HepG2 (cell line): ENCODE measurements around the gene CEP250. TPM values are rescaled to one million over a fixed set of nuclear protein-coding genes. Genes with fewer than 3 reads are reported as not detected.

Source experiments
- FIP1L1 ChIP-seq: fragments of 200-400 bp; formaldehyde crosslinking; IDR thresholded peaks from 2 replicates; pipeline ENCODE4 v1.6.1; 2018; ENCODE audit warnings: low read depth, mild to moderate bottlenecking, low read length, moderate library complexity, borderline replicate concordance; ENCODE audit not compliant: insufficient read depth
- JUN ChIP-seq: sonication (generic); formaldehyde crosslinking; IDR thresholded peaks from 2 replicates; pipeline ENCODE4 v1.4.0; 2020; ENCODE audit warnings: mild to moderate bottlenecking, missing genetic modification reagents
- KDM3A ChIP-seq: IDR thresholded peaks from 2 replicates; pipeline ENCODE4 v1.6.1; 2018; ENCODE audit warnings: low read depth, missing compliant biosample characterization
- NFIC ChIP-seq: IDR thresholded peaks from 2 replicates; pipeline ENCODE4 v1.6.1; 2012; ENCODE audit warnings: mild to moderate bottlenecking, low read length, inconsistent platforms
- SMC3 ChIP-seq: IDR thresholded peaks from 2 replicates; pipeline ENCODE4 v1.6.1; 2011; ENCODE audit warnings: low read length, improper control_type of control experiment
- TAF1 ChIP-seq: sonication (generic); formaldehyde crosslinking; IDR thresholded peaks from 2 replicates; pipeline ENCODE4 v1.4.0; 2020; ENCODE audit warnings: missing genetic modification reagents
- ZBTB20 ChIP-seq: sonication (generic); formaldehyde crosslinking; IDR thresholded peaks from 2 replicates; pipeline ENCODE4 v1.8.1; 2023; ENCODE audit warnings: missing genetic modification reagents, low read depth, mild to moderate bottlenecking, borderline replicate concordance
- ZNF761 ChIP-seq: sonication (generic); formaldehyde crosslinking; conservative IDR thresholded peaks from 2 replicates; pipeline ENCODE4 v1.4.0; 2020; ENCODE audit warnings: mild to moderate bottlenecking, missing genetic modification reagents
- ZNF768 ChIP-seq: sonication (generic); formaldehyde crosslinking; IDR thresholded peaks from 2 replicates; pipeline ENCODE4 v1.4.0; 2020; ENCODE audit warnings: missing genetic modification reagents
- polyA plus RNA-seq, 8 experiments: library from polyadenylated mRNA; depleted of rRNA in 3 of 8; stranded (reverse) in 7 of 8; unstranded in 1 of 8; fragments of >200 nt; fragmentation: Illumina TruSeq in 4 of 8; extraction: Trizol in 4 of 8; gene quantifications; 2 replicates each; pipeline versions ENCODE4 v1.2.1 to v1.2.3, GENCODE V29; 2011 to 2016; ENCODE audit warnings: low read depth in 4 of 8, missing spikeins in 1 of 8, mixed read lengths in 1 of 8; ENCODE audit not compliant: insufficient read depth in 1 of 8
- total RNA-seq, 5 experiments: library from RNA; depleted of rRNA; stranded (reverse); fragments of >200 nt; fragmentation: Illumina TruSeq; extraction: Trizol; gene quantifications; 2 replicates each; pipeline ENCODE4 v1.2.3, GENCODE V29; 2016; ENCODE audit warnings: low read depth in 1 of 5
- TF ChIP-seq, protein P1 (sequence below): sonication (generic); formaldehyde crosslinking; conservative IDR thresholded peaks from 2 replicates; pipeline ENCODE4 v1.4.0; 2020; ENCODE audit warnings: missing genetic modification reagents
- TF ChIP-seq, protein P2 (sequence below): sonication (generic); formaldehyde crosslinking; IDR thresholded peaks from 2 replicates; pipeline ENCODE4 v1.5.0; 2020; ENCODE audit warnings: mild to moderate bottlenecking, missing genetic modification reagents
- TF ChIP-seq, protein P3 (sequence below): sonication (generic); formaldehyde crosslinking; conservative IDR thresholded peaks from 2 replicates; pipeline ENCODE4 v1.8.1; 2023; ENCODE audit warnings: missing genetic modification reagents
- TF ChIP-seq, protein P4 (sequence below): sonication (generic); formaldehyde crosslinking; IDR thresholded peaks from 2 replicates; pipeline ENCODE4 v1.4.0; 2020; ENCODE audit warnings: missing genetic modification reagents
- TF ChIP-seq, protein P5 (sequence below): sonication (generic); formaldehyde crosslinking; IDR thresholded peaks from 2 replicates; pipeline ENCODE4 v1.5.0; 2020; ENCODE audit warnings: missing genetic modification reagents
- TF ChIP-seq, protein P6 (sequence below): fragments of 450-650 bp; IDR thresholded peaks from 2 replicates; pipeline ENCODE4 v1.6.1; 2016
- TF ChIP-seq, protein P7 (sequence below): sonication (generic); formaldehyde crosslinking; IDR thresholded peaks from 2 replicates; pipeline ENCODE4 v1.4.0; 2020; ENCODE audit warnings: low read depth, mild to moderate bottlenecking, missing genetic modification reagents

Gene CEP250
- total and polyA plus RNA-seq, 2 of the 13 experiments (the other 11 are each of a cell fraction or from before 2014, with no cell fraction given) = 28.8 to 55.3 TPM

DNA sequence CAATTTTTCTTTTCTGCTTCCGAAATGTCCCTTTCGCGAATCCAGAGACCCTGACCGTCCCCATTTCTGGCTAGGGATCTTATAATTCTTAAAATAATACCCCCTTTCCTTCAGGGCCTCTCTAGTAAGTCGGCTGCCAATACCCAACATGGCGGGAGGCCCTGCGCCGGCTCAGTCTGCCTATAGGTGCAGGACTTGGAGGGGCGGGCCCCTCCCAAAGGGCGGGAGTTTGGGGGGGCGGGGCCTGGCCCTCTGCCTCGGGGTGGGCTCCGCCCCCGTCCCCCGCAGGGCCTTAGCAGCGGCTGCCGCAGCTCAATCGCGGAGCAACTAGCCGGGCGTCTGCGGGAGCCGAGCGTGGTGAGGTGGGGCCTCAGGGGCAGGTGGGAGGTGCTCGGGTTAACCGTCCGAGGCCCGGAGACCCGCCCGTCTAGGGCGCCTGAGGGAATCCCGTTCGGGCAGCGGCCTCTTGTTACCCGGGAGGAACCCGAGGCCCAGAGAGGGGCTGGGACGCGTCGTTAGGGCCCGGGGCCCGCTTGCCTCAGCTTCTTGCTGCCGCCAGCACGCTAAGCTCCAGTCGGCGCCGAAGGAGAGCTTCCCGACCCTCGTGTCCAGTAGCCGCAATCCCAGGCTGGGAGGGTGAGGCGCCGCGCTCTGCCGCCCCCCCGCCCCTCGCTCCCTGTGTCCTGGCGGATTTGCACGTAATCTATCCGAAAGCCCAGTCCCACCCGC is at the start of gene CEP250 (continued):
- peak; percentile 60; the same call in 1 of the 2 replicates for TF ChIP-seq ZBTB20 (CRISPR knock-in tag)
- TF ChIP-seq, protein P1, sequence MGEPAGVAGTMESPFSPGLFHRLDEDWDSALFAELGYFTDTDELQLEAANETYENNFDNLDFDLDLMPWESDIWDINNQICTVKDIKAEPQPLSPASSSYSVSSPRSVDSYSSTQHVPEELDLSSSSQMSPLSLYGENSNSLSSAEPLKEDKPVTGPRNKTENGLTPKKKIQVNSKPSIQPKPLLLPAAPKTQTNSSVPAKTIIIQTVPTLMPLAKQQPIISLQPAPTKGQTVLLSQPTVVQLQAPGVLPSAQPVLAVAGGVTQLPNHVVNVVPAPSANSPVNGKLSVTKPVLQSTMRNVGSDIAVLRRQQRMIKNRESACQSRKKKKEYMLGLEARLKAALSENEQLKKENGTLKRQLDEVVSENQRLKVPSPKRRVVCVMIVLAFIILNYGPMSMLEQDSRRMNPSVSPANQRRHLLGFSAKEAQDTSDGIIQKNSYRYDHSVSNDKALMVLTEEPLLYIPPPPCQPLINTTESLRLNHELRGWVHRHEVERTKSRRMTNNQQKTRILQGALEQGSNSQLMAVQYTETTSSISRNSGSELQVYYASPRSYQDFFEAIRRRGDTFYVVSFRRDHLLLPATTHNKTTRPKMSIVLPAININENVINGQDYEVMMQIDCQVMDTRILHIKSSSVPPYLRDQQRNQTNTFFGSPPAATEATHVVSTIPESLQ (CRISPR knock-in tag) = peak; percentile 84; the same call in 1 of the 2 replicates
- TF ChIP-seq, protein P2, sequence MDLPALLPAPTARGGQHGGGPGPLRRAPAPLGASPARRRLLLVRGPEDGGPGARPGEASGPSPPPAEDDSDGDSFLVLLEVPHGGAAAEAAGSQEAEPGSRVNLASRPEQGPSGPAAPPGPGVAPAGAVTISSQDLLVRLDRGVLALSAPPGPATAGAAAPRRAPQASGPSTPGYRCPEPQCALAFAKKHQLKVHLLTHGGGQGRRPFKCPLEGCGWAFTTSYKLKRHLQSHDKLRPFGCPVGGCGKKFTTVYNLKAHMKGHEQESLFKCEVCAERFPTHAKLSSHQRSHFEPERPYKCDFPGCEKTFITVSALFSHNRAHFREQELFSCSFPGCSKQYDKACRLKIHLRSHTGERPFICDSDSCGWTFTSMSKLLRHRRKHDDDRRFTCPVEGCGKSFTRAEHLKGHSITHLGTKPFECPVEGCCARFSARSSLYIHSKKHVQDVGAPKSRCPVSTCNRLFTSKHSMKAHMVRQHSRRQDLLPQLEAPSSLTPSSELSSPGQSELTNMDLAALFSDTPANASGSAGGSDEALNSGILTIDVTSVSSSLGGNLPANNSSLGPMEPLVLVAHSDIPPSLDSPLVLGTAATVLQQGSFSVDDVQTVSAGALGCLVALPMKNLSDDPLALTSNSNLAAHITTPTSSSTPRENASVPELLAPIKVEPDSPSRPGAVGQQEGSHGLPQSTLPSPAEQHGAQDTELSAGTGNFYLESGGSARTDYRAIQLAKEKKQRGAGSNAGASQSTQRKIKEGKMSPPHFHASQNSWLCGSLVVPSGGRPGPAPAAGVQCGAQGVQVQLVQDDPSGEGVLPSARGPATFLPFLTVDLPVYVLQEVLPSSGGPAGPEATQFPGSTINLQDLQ (CRISPR knock-in tag) = peak; percentile 97
- no peak for TF ChIP-seq FIP1L1
- TF ChIP-seq, protein P3, sequence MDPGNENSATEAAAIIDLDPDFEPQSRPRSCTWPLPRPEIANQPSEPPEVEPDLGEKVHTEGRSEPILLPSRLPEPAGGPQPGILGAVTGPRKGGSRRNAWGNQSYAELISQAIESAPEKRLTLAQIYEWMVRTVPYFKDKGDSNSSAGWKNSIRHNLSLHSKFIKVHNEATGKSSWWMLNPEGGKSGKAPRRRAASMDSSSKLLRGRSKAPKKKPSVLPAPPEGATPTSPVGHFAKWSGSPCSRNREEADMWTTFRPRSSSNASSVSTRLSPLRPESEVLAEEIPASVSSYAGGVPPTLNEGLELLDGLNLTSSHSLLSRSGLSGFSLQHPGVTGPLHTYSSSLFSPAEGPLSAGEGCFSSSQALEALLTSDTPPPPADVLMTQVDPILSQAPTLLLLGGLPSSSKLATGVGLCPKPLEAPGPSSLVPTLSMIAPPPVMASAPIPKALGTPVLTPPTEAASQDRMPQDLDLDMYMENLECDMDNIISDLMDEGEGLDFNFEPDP (CRISPR knock-in tag) = 0 out of 2 replicates have a peak, but pooled peaks have one; percentile 50
- TF ChIP-seq, protein P4, sequence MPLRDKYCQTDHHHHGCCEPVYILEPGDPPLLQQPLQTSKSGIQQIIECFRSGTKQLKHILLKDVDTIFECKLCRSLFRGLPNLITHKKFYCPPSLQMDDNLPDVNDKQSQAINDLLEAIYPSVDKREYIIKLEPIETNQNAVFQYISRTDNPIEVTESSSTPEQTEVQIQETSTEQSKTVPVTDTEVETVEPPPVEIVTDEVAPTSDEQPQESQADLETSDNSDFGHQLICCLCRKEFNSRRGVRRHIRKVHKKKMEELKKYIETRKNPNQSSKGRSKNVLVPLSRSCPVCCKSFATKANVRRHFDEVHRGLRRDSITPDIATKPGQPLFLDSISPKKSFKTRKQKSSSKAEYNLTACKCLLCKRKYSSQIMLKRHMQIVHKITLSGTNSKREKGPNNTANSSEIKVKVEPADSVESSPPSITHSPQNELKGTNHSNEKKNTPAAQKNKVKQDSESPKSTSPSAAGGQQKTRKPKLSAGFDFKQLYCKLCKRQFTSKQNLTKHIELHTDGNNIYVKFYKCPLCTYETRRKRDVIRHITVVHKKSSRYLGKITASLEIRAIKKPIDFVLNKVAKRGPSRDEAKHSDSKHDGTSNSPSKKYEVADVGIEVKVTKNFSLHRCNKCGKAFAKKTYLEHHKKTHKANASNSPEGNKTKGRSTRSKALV = peak; percentile 60
- no peak for TF ChIP-seq SMC3
- TF ChIP-seq, protein P5, sequence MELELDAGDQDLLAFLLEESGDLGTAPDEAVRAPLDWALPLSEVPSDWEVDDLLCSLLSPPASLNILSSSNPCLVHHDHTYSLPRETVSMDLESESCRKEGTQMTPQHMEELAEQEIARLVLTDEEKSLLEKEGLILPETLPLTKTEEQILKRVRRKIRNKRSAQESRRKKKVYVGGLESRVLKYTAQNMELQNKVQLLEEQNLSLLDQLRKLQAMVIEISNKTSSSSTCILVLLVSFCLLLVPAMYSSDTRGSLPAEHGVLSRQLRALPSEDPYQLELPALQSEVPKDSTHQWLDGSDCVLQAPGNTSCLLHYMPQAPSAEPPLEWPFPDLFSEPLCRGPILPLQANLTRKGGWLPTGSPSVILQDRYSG (CRISPR knock-in tag) = no peak
- no peak for TF ChIP-seq NFIC
- peak; percentile 90 for TF ChIP-seq ZNF768 (CRISPR knock-in tag)
- TF ChIP-seq ZNF761 (CRISPR knock-in tag) = no peak
- TF ChIP-seq, protein P6, sequence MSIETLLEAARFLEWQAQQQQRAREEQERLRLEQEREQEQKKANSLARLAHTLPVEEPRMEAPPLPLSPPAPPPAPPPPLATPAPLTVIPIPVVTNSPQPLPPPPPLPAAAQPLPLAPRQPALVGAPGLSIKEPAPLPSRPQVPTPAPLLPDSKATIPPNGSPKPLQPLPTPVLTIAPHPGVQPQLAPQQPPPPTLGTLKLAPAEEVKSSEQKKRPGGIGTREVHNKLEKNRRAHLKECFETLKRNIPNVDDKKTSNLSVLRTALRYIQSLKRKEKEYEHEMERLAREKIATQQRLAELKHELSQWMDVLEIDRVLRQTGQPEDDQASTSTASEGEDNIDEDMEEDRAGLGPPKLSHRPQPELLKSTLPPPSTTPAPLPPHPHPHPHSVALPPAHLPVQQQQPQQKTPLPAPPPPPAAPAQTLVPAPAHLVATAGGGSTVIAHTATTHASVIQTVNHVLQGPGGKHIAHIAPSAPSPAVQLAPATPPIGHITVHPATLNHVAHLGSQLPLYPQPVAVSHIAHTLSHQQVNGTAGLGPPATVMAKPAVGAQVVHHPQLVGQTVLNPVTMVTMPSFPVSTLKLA = 0 out of 2 replicates have a peak, but pooled peaks have one; percentile 11
- TF ChIP-seq TAF1 (CRISPR knock-in tag) = peak; percentile 84
- peak; percentile 55; the same call in 1 of the 2 replicates for TF ChIP-seq KDM3A (CRISPR knock-in tag)
- TF ChIP-seq JUN (CRISPR knock-in tag) = no peak
- TF ChIP-seq, protein P7, sequence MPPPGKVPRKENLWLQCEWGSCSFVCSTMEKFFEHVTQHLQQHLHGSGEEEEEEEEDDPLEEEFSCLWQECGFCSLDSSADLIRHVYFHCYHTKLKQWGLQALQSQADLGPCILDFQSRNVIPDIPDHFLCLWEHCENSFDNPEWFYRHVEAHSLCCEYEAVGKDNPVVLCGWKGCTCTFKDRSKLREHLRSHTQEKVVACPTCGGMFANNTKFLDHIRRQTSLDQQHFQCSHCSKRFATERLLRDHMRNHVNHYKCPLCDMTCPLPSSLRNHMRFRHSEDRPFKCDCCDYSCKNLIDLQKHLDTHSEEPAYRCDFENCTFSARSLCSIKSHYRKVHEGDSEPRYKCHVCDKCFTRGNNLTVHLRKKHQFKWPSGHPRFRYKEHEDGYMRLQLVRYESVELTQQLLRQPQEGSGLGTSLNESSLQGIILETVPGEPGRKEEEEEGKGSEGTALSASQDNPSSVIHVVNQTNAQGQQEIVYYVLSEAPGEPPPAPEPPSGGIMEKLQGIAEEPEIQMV (CRISPR knock-in tag) = no peak; the same call in none of the 2 replicates
